ENCODE measurements around the gene GPA33. TPM values are rescaled to one million over a fixed set of nuclear protein-coding genes. Genes with fewer than 3 reads are reported as not detected.

Gene GPA33
- total and polyA plus RNA-seq, 9 of the 15 experiments (the other 6 are each of a cell fraction or from before 2014, with no cell fraction given): 0.13 TPM; not detected in 8

- TF ChIP-seq MGA (IDR thresholded peaks at IDR 0.05): peak; percentile 44; the same call in 1 of the 2 replicates
- TF ChIP-seq PHF21A (IDR thresholded peaks at IDR 0.05; ENCODE audit: borderline replicate concordance, low read depth): no peak
- peak; percentile 39; the same call in 1 of the 2 replicates for TF ChIP-seq ZBTB40 (IDR thresholded peaks at IDR 0.05)
- no peak for TF ChIP-seq ZBTB40 (CRISPR knock-in tag; IDR thresholded peaks at IDR 0.05)
Observed at GRCh38 chr1:167066333-167067122, 23.6 kb downstream of the GPA33 start (continued).
